Measurements from ENCODE around the gene MYLK.

GRCh38 chr3:123611082-123611481 lies 273.1 kb downstream of the MYLK start:
- TF ChIP-seq CTCF (IDR thresholded peaks at IDR 0.05) (no peak), EZH2 (IDR thresholded peaks at IDR 0.05; ENCODE audit: borderline replicate concordance, insufficient read depth, low read depth, low read length, poor library complexity, severe bottlenecking) (no peak)

All from B cell (primary cell).